HG02642 (cell line): ENCODE data around the gene PPP1R3E.
"Not testable (repeated sequence)": the region's sequence is repeated elsewhere in the genome, so short reads cannot be mapped to it uniquely, and the experiment has no call there.

Experiments
- ATAC-seq: cut with Tn5 transposase; IDR thresholded peaks from one replicate; pipeline ENCODE4 v1.9.1; 2021; ENCODE audit warnings: mild to moderate bottlenecking; ENCODE audit not compliant: unreplicated experiment, poor library complexity

The PPP1R3E gene

GRCh38 chr14:23302290-23303225 lies at the start of gene PPP1R3E:
TSS of gene PPP1R3E (minus strand) at chr14:23302859. CDS start at chr14:23302576, 283 bp downstream.
- peak; percentile 38 for ATAC-seq

DNA sequence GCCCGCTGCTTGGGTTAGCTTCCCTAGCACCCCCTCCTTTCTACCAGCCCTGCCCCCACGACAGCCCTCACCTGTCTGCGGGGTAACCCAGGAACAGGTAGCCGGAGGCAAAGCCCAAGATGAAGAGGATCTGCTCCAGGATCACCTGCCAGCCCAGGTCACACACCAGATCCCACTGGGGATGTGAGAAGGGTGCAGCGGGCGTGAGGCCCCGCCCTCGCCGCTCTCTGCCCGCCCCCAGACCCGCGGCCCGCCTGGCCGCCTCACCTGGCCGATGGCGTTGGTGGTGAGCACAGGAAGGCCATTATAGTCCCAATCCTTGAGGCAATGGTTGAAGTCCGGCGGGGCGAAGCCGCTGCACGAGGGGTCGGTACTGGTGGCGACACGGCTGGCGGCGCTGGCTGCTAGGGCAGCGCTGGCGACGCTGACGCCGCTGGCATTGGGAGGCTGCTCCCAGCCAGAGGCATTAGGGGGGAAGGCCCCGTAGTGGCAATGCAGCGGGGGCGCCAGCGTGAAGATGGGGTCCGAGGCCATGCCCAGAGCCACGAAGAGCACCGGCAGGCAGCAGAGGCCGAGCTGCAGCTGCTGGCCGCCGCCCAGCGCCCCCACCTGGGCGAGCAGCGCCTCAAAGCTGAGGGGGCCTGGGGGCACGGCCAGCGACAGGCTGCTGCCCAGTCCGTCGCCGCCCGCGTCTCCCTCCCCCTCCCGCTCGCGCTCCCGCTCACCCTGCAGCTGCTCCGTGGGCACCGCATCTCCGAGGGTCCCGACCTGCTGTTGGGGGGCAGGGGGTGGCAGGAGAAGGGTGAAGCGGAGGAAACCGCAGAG lies 49.2 kb upstream of the PPP1R3E start:
- ATAC-seq: no peak

GRCh38 chr14:23349156-23349845 lies 46.6 kb upstream of the PPP1R3E start:
- no peak for ATAC-seq

DNA sequence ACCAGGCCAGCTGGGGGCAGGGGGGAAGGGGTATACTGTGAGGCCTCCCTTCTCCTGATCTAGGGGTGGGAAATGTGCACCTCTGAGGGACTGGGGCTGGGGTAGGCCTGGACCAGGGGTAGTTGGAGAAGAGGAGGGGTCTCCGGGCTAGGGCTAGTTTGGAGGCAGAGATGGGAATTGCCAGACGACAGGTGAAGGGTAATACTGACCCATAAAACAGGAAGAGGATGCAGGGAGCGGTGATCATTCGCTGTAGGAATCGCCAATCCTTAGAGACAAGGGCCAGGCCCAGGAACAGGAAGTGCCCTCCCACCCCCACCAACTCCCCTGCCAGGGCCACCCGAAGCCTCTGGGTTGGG lies 45.6 kb upstream of the PPP1R3E start:
- no peak for ATAC-seq

- no peak for ATAC-seq
Measured at GRCh38 chr14:23347406-23348296, 45.0 kb upstream of the PPP1R3E start.

GRCh38 chr14:23346693-23347405 lies 44.2 kb upstream of the PPP1R3E start:
- no peak for ATAC-seq

DNA sequence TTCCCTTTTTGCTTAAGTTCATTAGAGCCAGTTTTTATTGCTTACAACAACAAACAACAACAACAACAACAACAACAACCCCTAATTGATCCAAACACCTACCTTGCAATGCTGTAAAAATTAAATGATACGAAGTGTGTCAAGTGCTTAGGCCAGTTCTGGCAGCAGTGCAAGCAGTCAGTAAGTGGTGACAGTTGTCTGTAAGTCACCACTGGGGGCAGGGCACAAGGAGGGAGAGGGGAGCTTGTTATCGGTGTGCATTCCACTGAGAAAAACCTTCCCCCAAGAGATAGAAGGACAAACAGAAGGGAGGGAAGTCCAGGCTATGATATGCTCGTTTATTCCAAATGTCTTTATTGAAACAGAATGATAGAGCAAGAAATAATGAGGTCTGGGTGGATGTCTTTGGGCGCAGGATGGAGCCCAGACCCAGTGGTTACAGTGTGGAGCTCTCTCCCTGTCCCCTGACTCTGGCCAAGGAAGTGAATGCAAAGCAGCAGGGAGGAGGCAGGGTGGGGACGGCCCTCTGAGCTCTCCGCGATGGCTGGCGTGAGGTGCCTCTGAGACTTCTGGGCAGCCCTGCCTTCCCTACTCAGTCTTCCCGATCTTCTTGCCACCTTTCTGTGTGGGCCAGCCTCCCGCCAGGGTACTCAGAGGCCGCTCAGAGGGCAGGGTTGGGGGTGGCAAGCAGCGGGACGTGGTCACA lies 43.5 kb upstream of the PPP1R3E start:
- no peak for ATAC-seq

DNA sequence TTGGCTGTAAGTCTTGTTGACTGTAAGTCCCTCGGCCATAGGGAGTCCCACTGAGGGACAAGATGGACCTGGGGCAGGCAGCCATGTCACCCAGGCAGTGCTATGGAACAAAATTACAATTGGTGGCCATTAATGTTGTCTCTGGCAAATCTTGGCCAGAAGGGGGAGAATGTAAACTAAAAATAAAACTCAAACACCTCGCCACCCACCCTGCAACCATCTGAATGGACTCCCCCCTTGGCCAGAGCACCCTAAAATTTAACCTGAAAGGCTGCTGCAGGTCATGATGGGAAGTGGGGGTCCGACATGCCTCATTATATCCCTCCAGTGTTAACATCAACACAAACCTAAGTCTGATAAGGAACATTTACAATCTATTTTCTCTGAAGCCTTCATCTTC lies 41.8 kb upstream of the PPP1R3E start:
- no peak for ATAC-seq

DNA sequence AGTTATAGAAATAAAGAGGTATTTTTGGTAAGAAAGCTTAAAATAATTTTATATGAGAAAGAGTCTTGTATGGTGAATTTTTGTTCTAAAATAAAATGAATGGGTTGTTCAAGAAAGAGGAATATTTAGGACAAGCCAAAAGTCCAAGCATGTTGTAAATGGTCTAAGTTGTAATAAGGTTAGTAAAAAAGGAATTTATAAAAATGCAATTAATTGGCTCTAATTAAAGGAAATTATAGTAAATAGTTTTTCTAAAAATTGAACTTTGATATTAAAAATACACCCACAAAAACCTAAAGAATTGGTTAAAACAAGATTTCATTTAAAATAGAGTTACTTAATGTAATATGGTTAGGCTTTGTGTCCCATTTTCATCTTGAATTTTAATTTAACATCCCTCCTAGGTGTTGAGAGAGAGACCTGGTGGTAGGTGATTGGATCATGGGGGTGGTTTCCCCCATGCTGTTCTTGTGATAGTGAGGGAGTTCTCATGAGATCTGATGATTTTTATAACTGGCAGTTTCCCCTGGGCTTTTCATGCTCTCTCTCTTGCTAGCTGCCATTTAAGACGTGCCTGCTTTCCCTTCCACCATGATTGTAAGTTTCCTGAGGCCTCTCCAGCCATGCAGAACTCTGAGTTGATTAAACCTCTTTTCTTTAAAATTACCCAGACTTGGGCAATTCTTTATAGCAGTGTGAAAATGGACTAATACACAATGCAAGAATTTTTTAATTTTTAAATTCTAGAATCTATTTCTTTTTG lies 37.0 kb upstream of the PPP1R3E start:
- no peak for ATAC-seq

DNA sequence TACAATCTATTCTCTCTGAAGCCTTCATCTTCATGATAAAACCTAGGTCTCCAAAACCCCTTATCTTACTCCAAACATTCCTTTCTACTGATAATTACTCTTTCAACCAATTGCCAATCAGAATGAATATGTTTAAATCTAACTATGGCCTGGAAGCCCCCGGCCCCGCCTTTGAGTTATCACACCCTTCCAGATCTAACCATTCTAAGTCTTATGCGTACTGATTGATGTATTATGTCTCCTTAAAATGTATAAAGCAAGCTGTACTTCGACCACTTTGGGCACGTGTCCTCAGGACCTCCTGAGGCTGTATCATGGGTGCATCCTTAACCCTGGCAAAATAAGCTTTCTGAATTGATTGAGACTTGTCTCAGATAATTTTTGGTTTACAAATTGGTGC lies 33.0 kb upstream of the PPP1R3E start:
- ATAC-seq: no peak

- peak; percentile 58 for ATAC-seq
Measured at GRCh38 chr14:23327947-23328744, 25.5 kb upstream of the PPP1R3E start.

GRCh38 chr14:23326491-23327332 lies 24.1 kb upstream of the PPP1R3E start:
- ATAC-seq: no peak

DNA sequence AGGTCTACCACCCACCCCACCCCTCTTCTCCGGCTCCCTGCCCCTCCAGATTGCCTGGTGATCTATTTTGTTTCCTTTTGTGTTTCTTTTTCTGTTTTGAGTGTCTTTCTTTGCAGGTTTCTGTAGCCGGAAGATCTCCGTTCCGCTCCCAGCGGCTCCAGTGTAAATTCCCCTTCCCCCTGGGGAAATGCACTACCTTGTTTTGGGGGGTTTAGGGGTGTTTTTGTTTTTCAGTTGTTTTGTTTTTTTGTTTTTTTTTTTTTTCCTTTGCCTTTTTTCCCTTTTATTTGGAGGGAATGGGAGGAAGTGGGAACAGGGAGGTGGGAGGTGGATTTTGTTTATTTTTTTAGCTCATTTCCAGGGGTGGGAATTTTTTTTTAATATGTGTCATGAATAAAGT lies 23.1 kb upstream of the PPP1R3E start:
- not testable (repeated sequence) for ATAC-seq

- no peak for ATAC-seq
Measured at GRCh38 chr14:23324993-23325392, 22.3 kb upstream of the PPP1R3E start.

GRCh38 chr14:23324455-23324846 lies 21.8 kb upstream of the PPP1R3E start:
- ATAC-seq: no peak

DNA sequence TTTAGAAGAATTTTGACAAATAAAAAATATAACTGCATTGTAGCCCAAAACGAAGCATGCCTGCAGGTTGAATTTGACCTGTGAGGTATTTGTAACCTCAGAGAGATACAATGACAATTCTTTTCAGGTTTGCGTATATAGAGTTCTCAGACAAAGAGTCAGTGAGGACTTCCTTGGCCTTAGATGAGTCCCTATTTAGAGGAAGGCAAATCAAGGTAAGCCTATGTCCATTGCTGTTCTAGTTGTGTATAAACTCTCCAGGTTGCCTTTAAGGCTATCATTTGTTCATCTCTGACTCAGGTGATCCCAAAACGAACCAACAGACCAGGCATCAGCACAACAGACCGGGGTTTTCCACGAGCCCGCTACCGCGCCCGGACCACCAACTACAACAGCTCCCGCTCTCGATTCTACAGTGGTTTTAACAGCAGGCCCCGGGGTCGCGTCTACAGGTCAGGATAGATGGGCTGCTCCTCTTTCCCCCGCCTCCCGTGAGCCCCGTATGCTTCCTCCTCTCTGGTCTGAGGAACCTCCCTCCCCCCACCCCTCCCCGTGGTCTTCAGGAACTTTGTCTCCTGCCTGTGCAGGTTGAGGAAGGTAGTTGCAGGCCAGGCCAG lies 21.3 kb upstream of the PPP1R3E start:
- no peak for ATAC-seq
